K562 (cell line): ENCODE data around the gene ERVMER34-1.

Experiments
- CHD4 ChIP-seq: fragments of 200-600 bp; sonication (generic); IDR thresholded peaks from 3 replicates; pipeline ENCODE4 v1.6.1; 2012; ENCODE audit warnings: low read depth, mild to moderate bottlenecking, mixed read lengths, low read length, inconsistent platforms; ENCODE audit not compliant: insufficient read depth, insufficient replicate concordance, poor library complexity, severe bottlenecking
- CREBBP ChIP-seq: IDR thresholded peaks from one replicate; pipeline ENCODE4 v1.6.1; 2012; ENCODE audit warnings: low read depth, mild to moderate bottlenecking, control low read depth, inconsistent platforms, low read length
- CTCF ChIP-seq, 3 experiments: IDR thresholded peaks in 2 of 3; conservative IDR thresholded peaks in 1 of 3; 2 replicates each; pipeline ENCODE4 v1.5.1; 2011 to 2012; ENCODE audit warnings: low read length in 3 of 3, mild to moderate bottlenecking in 3 of 3, control low read depth in 2 of 3, improper control_type of control experiment in 1 of 3, inconsistent platforms in 1 of 3, low read depth in 1 of 3, mixed read lengths in 1 of 3, moderate library complexity in 1 of 3; ENCODE audit not compliant: insufficient read depth in 2 of 3
- FOS ChIP-seq: IDR thresholded peaks from 3 replicates; pipeline ENCODE4 v1.6.1; 2011; ENCODE audit not compliant: insufficient read length; ENCODE audit errors: extremely low read depth
- FOXP1 ChIP-seq: sonication (generic); formaldehyde crosslinking; IDR thresholded peaks from 2 replicates; pipeline ENCODE4 v1.8.0; 2022; ENCODE audit warnings: mild to moderate bottlenecking, missing genetic modification reagents
- HDAC2 ChIP-seq: fragments of 450-650 bp; IDR thresholded peaks from 2 replicates; pipeline ENCODE4 v1.6.1; 2016; ENCODE audit warnings: mild to moderate bottlenecking
- IRF2 ChIP-seq: sonication (generic); formaldehyde crosslinking; IDR thresholded peaks from 2 replicates; pipeline ENCODE4 v1.8.1; 2022; ENCODE audit warnings: mild to moderate bottlenecking, missing genetic modification reagents
- MTF1 ChIP-seq: fragments of 250-450 bp; sonication (Bioruptor Pico); IDR thresholded peaks from 2 replicates; pipeline ENCODE4 v1.9.0; 2021; ENCODE audit warnings: moderate library complexity, mild to moderate bottlenecking, inconsistent platforms, borderline replicate concordance
- NFRKB ChIP-seq: fragments of 450-650 bp; IDR thresholded peaks from 2 replicates; pipeline ENCODE4 v1.6.1; 2016; ENCODE audit warnings: low read depth
- POLR2A ChIP-seq: fragments of 450-650 bp; conservative IDR thresholded peaks from 2 replicates; pipeline ENCODE4 v1.6.1; 2016
- RCOR1 ChIP-seq, 2 experiments: IDR thresholded peaks; 2 replicates each; pipeline ENCODE4 v1.6.1; 2012; ENCODE audit warnings: low read depth in 2 of 2, low read length in 2 of 2, borderline replicate concordance in 1 of 2, improper control_type of control experiment in 1 of 2
- RHOXF2B ChIP-seq: fragments of 250-450 bp; sonication (Bioruptor Pico); conservative IDR thresholded peaks from 2 replicates; pipeline ENCODE4 v1.5.1; 2021
- TGIF2 ChIP-seq: sonication (generic); formaldehyde crosslinking; IDR thresholded peaks from 2 replicates; pipeline ENCODE4 v1.8.1; 2022; ENCODE audit warnings: mild to moderate bottlenecking, missing genetic modification reagents, moderate library complexity
- TF ChIP-seq, protein P1 (sequence below): fragments of 250-450 bp; sonication (Bioruptor Pico); IDR thresholded peaks from 2 replicates; pipeline ENCODE4 v1.4.0; 2020; ENCODE audit warnings: mild to moderate bottlenecking, moderate library complexity

- TF ChIP-seq CTCF (IDR thresholded peaks at IDR 0.05 in 2 of 3, conservative IDR thresholded peaks at IDR 0.05 in 1 of 3; ENCODE audit: insufficient read depth in 2 of 3, low read depth in 1 of 3, low read length in 3 of 3) = no peak
- TF ChIP-seq TGIF2 (CRISPR knock-in tag) = no peak
- no peak for TF ChIP-seq RCOR1 (IDR thresholded peaks at IDR 0.05; ENCODE audit: borderline replicate concordance in 1 of 2, low read depth in 2 of 2, low read length in 2 of 2)
- no peak for TF ChIP-seq FOS
- TF ChIP-seq IRF2 = no peak
- TF ChIP-seq POLR2A = peak; percentile 68
- no peak for TF ChIP-seq MTF1 (CRISPR knock-in tag)
- TF ChIP-seq FOXP1 = no peak
- TF ChIP-seq HDAC2 = no peak
- no peak for TF ChIP-seq CHD4
- no peak for TF ChIP-seq NFRKB
- TF ChIP-seq, protein P1, sequence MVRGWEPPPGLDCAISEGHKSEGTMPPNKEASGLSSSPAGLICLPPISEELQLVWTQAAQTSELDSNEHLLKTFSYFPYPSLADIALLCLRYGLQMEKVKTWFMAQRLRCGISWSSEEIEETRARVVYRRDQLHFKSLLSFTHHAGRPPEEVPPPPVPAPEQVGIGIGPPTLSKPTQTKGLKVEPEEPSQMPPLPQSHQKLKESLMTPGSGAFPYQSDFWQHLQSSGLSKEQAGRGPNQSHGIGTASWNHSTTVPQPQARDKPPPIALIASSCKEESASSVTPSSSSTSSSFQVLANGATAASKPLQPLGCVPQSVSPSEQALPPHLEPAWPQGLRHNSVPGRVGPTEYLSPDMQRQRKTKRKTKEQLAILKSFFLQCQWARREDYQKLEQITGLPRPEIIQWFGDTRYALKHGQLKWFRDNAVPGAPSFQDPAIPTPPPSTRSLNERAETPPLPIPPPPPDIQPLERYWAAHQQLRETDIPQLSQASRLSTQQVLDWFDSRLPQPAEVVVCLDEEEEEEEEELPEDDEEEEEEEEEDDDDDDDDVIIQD (CRISPR knock-in tag) = no peak
- no peak for TF ChIP-seq RHOXF2B (CRISPR knock-in tag)
- no peak for TF ChIP-seq CREBBP
Measured at GRCh38 chr4:52715255-52715897, 35.8 kb downstream of the ERVMER34-1 start.
